GM12891 (cell line): Measurements from ENCODE around the gene S100A12.

Source experiments
- POLR2A ChIP-seq: IDR thresholded peaks from 2 replicates; pipeline ENCODE4 v1.6.1; 2011; ENCODE audit warnings: low read depth, low read length, control low read depth
- POLR2AphosphoS5 ChIP-seq: IDR thresholded peaks from 2 replicates; pipeline ENCODE4 v1.6.1; 2011; ENCODE audit warnings: low read depth, low read length, control low read depth
- POU2F2 ChIP-seq: IDR thresholded peaks from 2 replicates; pipeline ENCODE4 v1.6.1; 2011; ENCODE audit warnings: low read depth, mild to moderate bottlenecking, control low read depth, low read length, moderate library complexity
- TAF1 ChIP-seq: IDR thresholded peaks from 2 replicates; pipeline ENCODE4 v1.6.1; 2011; ENCODE audit warnings: low read depth, low read length, control low read depth

DNA sequence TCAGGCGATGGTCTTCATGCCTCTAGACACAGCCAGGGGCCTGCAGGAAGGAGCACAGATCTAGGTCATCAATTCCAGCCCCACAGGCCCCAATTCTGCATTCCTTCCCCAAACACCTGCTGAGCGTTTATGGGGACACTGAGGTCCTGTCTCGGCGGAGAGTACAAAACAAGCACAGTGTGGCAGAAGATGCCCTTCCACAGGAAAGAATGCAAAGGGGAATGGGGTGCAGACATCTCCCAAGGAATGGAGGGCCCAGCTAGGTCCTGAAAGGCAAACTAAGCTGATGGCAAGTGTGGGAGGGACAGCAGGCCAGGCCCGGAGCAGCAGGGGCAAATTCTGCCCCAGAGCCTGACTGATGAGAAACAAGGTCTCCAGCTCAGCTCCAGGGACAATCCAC, 19.0 kb upstream of the S100A12 start:
- TF ChIP-seq POLR2AphosphoS5 (no peak), POLR2A (no peak), POU2F2 (no peak), TAF1 (no peak)
